H4 (cell line): ENCODE data around the gene KANSL3. TPM values are rescaled to one million over a fixed set of nuclear protein-coding genes. Genes with fewer than 3 reads are reported as not detected.

ENCODE experiments used
- DNase-seq: peaks from one replicate; pipeline ENCODE4 v3.0.0-alpha.2; 2015; ENCODE audit warnings: low spot score
- total RNA-seq: library from RNA; depleted of rRNA; stranded (reverse); fragments of >200 nt; shearing (Covaris generic); gene quantifications from 2 replicates; pipeline ENCODE4 v1.2.3, GENCODE V29; 2014

The KANSL3 gene
- total RNA-seq, 1 experiment from 2014 or later, result 27.4 TPM

- no peak for DNase-seq
These were observed 34.0 kb downstream of the KANSL3 start for GRCh38 chr2:96604104-96604503.

GRCh38 chr2:96602330-96602823 lies 35.7 kb downstream of the KANSL3 start:
- DNase-seq, result no peak

DNA sequence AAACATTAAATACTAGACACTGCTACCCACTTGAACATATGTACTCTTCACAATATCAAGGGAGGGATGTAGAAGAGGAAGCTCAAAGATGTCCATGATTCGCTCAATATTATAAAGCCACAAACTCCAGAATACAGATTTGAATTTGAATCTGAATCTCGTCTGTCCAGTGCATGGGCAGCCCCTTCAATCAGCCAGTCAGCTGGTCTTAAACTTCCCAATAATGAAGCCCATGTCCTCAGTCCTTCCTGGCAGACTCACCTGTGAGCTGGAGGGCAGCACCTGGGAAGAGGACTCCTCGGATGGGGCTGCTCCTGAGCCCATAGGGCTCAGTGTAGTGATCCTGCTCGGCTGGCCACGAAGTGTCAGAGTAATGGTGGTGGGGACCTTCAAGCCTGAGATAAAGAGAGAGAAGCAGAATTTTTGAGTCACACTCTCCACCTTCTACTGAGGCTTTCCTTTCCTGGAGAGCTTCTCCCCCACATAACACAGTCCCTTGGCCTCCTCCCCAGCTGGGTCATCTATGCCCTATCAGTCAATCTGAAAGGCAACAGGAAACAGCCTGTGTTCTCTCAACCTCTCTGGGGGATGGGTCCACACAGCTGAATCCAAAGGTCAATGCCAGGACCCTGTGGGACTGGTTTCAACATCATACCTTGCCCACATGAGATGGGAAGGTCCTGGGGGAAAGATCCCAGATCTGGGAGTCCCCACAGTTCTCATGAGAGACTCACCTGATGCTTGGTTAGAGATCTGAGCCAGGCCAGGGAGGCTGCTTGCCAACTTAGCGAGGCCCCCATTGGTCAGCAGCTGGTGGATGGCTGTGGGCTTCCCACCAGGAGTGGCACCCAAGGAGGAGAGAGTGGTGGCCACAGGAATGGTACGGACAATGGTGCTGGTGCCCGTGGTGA lies 36.5 kb downstream of the KANSL3 start:
- DNase-seq, result no peak

DNA sequence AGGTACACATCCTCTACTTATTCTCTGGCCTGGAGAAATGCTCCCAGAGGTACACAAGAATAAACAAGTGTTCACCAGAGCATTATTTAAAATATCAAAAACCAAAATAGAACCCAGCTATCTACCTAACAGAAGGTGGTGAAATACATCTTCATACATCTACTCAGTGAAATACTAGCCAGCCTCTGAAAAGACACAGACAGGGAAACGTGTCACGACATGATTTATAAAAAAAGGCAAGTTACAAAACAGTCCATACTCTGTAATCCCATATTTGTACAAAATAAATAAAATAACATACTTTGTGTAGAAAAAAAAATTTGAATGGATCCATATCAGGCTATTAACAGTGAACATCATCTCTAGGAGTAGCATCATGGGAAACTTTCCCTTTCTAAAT lies 38.2 kb downstream of the KANSL3 start:
- DNase-seq, result no peak

DNA sequence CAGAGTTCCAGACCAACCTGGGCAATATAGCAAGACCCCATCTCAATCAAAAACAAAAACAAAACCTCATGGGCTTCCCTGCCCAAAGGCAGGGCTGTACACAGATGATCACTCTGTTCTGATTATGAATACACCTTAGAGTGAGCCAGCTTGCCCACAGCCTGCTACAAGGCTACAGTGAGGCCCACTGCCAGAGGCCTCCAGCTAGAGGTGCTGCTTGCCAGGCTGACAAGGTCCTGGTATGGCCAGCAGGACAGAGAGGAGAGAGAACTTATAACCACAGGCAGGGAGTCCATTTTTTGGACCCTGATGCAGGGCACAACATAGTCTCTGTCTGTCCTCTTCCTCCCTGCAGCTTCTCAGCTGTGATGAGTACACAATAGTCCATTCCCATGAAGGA lies 41.5 kb downstream of the KANSL3 start:
- DNase-seq, result no peak

DNA sequence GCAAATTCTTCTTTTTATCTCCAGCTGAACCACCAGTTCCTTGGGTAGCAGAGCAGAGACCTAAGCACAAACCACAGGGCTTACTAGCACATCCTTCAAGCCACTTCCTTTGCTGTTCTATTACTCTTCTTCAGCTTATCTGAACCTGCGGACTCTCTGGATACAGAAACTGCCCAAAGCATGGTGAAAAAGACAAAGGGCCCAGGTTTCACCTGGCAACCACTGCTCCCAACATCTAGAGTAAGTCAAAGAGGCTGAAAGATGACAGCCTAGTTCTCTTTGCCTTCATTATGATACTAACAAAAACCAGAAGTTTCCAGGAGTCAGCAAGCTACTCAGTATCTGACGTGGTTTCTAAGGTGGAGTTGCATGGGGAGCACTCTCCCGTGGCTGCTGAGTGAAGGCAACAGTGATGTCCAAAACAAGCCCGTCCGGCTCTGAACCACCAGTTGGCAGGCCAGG lies 43.4 kb downstream of the KANSL3 start:
- DNase-seq, result no peak

DNA sequence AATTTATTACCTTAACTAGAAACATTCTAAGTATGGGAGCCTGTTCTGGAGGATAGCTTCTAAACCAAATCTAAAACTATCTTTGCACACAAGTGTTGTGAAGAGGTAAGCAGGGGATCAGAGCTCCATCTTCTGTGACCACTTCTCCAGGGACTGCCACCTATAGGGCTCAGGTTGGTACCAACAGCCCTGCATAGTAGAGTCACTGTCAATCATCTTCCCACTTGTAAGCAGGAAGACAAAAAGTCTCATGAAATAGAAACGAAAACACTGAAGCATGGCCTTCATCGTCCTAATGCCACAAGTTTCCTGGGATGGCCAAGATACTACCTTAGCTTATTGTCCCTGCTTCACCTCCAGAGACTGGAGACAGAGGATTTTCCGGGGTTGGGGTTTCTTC lies 43.8 kb downstream of the KANSL3 start:
- DNase-seq, result no peak

DNA sequence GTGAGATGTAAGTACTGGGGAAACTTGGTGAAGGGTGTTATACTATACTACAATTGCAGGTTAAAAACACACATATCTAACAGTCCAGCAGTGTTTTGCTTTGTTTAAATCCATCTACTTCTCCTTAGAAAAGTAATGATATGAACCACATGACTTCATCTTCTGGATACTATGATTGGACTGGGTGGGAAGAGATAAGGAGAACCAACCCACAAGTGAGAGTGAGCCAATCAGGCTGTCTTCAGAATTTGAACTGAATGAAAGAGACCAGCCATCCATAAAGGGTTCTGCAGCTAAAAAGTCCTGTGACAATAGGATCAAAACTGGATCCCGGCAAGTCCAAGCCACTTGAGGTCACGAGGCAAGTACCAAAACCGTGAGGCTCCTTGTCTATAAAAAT lies 46.6 kb downstream of the KANSL3 start:
- DNase-seq, result no peak

- DNase-seq, result no peak
These were observed 47.1 kb downstream of the KANSL3 start for GRCh38 chr2:96591054-96591453.

DNA sequence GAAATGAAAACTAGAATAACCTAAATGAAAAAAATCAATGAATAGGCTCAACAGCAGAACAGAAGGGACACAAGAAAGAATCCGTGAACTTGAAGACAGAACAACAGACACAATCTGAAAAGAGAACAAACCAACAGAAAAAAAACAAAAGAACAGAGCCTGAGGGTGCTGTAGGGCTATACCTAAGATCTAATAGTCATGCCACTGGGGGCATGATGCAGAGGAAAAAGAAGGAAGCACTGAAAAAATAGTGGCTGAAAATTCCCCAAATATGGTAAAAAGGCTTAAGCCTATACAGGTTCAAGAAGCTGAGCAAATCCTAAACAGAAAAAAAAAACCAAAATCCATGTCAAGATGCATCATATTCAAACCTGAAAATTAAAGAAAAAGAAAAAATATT lies 50.3 kb downstream of the KANSL3 start:
- DNase-seq, result no peak

DNA sequence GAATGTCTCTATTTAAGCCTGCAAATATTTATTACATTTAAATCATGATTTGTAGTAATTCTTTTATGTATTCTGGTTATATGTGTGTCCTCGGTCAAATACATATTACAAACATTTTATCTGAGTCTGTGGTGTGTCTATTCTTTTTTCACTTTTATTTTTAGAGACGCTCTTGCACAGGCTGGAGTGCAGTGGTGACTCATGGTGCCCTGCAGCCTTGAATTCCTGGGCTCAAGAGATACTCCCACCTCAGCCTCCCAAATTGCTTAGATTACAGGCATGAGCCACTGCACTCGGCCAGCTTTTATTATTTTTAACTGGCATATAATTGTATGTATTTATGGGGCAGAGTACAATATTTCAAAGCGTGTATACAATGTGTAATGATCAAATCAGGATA lies 54.1 kb downstream of the KANSL3 start:
- DNase-seq, result no peak

DNA sequence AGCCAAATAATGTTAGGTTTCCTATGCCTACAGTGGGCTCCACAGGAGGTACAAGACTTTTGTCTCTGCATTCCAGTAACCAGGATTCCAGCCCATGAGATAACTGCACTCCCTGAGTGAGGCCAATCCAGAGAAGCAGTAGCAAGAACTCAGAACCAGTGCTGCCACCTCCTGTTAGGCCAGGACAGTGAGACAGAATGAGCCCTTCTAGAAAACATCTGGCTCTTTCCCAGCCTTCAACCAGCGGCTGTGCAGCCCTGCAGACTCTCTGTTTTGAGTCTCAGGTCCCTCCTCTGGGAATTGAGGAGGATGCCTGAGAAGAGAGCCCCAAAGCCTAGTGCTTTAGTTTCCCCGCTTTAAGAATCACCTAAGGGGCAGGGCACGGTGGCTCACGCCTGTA lies 57.3 kb downstream of the KANSL3 start:
- no peak for DNase-seq

DNA sequence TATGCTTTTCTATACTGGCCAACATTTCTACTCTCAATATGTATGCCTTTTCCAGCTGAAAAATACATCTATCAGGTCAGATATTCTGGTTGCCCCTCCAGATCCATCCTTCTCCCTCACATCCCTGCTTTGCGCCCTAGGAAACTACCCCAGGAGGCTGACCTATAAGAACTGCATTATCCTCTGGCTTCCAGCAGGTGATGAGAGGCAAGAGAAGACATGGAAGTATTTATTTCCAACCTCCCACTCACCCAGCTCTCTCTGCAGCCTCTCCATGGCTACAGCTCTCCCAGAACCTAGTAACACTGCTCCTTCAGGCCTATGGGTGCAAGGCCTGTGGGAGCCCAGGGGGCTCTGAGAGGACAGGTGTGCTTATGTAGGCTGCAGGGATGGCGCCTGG lies 58.7 kb downstream of the KANSL3 start:
- no peak for DNase-seq

DNA sequence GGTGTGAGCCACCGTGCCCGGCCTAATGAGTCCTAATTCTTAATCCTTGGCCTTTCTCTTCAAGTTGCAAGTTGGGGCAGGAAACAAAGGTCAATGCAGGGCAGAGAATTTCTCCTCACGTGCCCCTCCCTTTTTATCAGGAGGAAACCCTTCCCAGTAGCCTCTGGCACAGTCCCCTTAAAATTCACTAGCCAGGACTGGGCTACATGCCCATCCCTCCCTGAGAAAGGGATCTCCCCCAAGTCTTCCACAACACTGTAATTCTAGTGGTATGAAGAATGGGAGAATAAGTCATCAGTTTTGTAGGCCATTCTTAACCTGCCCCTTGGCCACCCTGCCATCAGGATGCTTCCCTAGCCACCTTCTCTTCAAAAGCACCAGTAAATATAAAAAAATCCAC lies 59.4 kb downstream of the KANSL3 start:
- no peak for DNase-seq

GRCh38 chr2:96577501-96577900 lies 60.6 kb downstream of the KANSL3 start:
- DNase-seq, result no peak

DNA sequence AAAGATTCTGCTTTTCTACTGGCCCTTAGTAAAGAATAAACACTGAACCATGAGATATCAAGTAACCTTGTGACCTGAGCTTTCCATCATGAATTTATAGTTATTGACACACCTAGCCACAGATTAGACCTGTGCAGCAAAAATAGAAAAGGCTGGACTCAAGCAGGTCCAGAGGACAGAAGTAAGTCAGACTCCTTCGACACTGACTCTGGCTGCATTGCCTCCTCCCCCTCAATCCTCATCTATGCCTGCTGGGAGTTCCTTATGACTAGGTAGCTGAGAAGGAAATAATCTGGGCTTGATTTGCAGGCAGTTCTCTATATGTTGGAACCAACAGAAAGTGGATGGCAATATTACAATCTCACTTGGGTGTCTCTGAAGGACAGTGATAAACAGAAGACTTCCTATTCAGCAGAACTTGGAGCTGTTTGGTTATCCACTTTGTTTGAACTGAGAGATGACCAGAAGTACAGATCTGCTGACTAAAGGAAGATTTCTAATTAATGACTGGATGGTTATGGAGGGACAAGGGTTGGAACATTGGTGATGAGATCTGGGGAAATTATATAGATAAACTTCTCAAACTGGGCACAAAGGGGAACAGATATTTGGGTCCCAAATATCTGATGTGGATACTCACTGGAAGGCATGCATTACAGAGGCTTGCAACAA lies 62.2 kb downstream of the KANSL3 start:
- no peak for DNase-seq

DNA sequence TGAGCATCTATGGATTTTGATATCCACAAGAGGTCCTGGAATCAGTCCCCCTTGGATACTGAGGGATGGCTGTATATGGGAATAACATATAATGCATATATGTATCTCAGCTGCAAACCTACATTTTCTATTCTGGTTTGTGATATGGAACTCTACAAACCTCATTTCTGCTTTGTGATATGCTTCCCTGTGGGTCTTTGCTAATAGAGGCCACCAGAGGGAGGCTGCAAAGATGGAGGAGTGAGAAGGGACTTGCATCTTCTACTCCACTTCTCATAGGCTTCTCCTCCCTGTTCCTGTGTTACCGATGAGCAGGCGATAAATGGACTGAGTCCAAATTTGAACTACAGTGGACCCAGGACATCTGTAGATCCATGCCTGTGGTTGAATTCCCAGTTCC lies 63.7 kb downstream of the KANSL3 start:
- no peak for DNase-seq

- no peak for DNase-seq
These were observed 70.0 kb downstream of the KANSL3 start for GRCh38 chr2:96568094-96568493.

GRCh38 chr2:96565111-96565510 lies 73.0 kb downstream of the KANSL3 start:
- no peak for DNase-seq

- no peak for DNase-seq
These were observed 73.5 kb downstream of the KANSL3 start for GRCh38 chr2:96564563-96564962.

DNA sequence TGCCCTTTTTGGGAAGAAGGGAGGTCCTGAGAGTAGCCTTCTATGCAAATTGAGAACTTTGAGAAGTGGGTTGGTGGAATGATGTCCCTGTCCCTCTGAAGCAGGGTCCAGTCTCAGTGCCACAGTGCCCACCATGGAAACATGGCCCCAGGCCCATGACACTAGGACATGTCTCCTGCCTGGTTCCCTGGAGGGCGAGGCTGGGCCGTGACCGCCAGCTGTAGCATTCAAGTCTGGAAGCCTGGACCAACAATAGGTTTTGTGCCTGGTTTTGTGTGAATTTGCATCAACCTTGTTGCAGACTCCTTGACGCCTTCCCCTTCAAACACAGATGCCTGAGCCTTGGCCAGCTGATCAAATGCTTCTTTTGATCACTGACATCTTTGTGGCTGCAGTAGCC lies 74.1 kb downstream of the KANSL3 start:
- no peak for DNase-seq

- no peak for DNase-seq
These were observed 79.6 kb downstream of the KANSL3 start for GRCh38 chr2:96558485-96558884.

GRCh38 chr2:96558061-96558460 lies 80.1 kb downstream of the KANSL3 start:
- DNase-seq, result no peak
